Colon (tissue), 2 donors: ENCODE results near the gene FGF2.
"Not testable (repeated sequence)": the region's sequence is repeated elsewhere in the genome, so short reads cannot be mapped to it uniquely, and the experiment has no call there.

Experiments
- FAIRE-seq: peaks from 2 replicates; lab custom pipeline; 2012; peaks lifted over from hg19 to GRCh38; lab: Jason Lieb, UNC
- donor health status: control.
- donor health status: control.

Gene FGF2

DNA sequence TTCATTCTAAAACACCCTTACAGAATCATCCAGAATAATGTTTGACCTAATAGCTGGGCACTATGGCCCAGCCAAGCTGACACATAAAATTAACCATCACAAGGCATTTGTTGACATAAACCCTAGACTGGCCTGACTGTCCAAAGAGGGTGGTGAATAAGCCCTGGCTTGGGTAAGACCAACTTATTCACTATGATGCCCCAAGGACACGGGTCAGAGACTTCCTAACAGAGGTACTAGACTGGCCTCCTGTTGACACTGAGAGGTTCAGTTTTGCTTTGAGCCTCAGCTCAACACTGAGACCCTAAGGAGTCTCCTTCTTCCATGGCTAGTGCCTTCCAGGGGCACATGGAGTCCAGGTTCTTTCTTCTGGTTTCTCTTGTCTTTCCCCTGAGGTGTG lies 21.3 kb downstream of the FGF2 start:
- FAIRE-seq = no peak

DNA sequence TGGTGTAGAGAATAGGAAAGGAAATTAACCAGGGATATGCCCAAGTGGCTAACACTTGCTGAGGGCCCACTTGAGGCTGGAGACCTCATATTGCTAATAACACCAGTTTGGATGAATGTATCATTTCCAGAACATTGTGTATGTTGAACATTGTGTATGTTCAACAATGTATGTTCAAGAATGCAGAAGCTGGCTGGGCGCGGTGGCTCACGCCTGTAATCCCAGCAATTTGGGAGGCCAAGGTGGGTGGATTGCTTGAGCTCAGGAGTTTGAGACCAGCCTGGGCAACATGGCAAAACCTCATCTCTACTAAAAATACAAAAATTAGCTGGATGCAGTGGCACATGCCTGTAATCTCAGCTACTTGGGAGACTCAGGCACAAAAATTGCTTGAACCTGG lies 23.2 kb downstream of the FGF2 start:
- FAIRE-seq = not testable (repeated sequence)

DNA sequence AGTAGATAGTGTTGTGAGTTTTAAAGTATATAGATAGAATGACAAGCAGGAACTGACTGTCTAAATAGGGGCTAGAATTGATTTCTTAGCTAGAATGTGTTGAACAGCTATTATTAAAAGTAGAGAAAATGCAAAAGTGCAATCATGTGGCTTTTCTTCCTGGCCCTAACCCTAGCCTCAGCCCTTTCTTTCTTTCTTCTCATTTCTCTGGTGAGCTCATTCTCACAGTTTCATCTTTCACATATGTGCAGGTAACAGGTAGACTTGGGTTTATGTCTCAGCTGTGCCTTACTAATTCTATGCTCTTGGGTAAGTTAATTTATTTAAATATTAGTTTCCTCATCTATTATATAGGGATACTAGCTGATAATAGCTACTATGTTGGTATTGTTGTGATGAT lies 24.9 kb downstream of the FGF2 start:
- FAIRE-seq = no peak

DNA sequence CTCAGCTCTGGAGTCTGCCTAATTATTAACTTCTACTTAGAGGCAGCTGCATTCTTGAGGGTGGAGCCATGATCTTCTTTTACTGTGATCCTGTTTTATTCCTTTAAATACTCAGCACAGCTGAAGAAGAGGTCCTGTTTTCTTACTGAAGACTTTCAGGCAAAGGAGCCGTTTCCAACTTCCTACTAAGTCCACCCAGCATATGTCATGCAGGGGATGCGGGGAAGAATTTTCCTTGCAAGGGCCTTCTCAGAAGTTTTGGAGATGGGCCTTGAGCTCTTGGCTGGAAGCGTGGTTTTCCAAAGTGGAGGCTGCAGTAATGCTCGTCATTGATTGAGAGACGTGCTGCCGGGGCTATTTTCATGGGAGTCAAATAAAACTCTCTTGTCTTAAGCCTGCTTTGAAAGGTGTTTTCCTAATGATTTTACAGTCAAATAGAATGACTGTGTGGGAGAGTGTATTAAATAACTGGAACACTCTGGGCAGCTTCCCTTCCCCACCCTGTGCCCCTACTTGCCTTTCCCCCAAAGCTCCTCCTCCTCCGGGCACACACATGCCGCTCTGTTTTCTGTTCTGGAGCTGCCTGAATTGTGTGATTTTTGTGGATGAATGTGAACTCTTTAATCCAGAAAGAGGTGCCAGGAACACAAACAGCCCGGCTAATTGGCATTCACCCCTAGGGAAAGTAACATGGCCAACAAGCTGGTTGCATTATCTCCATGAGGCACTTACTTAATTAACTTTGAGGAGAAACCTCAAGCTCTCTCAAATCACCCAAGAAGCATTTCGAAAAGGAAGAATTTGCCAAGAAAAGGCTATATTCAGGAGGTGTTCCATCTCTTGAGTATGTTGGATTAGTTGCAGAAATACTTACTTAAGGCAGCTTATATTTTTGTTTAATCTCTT lies 28.1 kb downstream of the FGF2 start:
- no peak for FAIRE-seq

DNA sequence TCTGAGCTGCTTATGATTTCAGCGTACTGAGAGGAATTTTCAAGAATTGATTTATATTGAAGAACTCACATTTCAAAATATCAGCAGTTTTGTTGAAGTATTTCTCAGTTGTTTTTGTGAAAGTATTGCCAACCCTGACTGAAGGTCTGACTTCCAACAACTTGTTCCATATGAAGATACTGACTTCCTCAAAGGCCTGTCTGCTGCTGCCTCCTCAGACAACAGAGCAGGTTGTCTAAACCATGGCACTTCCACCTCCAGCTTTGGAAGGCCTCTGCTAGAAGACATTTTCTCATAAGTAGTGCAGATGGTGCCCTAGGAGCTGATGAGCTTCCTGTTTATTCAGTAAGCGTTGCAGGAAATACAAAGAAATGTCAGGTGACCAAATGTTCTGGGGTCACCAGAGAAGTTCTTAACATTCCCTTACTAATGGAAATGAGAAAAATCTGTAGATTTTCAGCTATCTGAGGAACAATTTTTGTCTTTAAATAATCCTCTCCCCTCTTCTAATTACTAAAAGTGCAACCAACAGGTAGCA lies 28.8 kb downstream of the FGF2 start:
- FAIRE-seq = no peak

DNA sequence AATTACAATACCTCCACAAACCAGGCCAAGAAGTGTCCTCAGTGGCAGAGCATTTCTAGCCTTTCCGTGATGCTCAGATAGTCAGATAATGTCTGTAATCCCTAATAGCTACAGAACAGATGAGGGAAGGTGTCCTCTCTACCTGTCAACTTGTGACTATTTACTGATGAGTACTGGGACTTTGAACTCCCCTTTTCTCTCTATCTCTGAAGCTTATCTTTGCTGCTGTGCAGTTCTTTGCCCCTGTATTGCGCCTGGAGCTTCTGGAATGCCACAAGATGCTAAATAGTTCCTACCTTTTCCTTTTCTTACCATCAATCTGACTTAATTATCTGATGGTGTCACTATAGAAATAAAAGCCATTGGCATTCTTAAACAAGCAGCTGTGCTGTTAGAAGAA lies 30.5 kb downstream of the FGF2 start:
- no peak for FAIRE-seq

DNA sequence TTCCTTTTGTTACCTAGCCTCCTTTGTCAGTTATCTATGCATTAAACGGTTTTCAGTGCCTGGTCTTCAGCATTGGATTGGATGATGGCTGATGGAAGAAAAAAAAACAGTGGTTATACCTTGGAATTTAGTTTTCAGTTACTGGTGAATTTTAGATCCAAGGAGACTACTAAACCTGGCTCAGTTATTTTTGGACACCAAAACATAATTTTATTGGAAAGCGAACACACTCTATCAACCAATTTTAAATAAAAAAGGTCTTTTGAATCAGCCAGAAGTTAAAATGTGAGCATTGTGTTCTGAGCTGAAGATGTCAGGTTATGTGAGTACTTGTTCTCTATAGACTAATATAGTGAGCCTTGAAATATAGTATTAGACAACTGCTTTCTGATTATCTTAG lies 32.1 kb downstream of the FGF2 start:
- FAIRE-seq = no peak

DNA sequence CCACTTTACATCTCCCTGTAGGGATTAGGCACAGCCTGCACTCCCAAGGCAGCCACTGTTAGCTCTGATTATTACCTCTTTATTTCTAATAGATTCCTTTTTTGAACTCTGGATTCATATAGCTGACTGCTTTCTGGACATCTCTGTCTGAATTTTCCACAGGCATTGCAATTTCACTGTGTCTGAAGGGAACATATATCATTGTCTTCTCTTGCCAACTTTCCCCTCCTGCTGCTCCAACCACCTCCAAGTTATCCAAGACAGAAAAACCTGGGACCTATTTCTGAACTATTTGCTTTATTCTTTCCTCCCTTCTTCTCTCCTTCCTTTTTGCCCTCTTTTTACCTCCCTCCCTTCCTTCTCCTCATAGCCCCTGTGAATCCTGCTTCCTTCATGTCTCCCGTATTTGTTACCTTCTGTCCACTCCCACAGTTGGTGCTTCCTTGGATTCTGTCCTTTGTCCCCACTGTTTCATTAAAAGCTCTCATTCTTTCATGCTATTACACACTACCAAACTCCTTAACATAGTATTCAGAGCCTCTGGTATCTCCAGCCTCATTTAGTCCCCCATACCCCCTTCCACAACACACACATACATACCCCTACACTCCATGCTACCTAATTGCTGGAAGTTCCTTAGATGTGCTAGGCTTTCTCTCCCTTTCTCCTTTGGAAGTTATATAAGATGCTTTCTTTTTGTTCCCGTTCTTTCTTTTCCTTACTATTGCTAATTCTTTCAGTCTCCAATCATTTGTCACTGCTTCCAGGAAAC lies 34.7 kb downstream of the FGF2 start:
- FAIRE-seq = no peak

DNA sequence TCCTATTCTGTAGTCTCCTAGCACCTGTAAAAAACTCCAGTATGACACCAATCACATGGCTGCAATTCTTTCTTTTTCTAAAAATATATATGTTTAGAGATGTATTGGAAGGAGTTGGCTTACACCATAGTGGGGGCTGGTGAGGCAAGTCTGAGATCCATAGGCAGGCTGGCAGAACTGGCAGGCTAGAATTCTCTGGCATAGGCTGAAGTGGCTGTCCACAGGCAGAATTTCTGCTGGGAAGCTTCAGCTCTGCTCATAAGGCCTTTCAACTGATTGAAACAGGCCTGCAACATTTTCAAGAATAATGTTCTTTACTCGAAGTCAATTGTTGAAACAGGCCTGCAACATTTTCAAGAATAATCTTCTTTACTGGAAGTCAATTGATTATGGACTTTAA lies 37.0 kb downstream of the FGF2 start:
- no peak for FAIRE-seq

DNA sequence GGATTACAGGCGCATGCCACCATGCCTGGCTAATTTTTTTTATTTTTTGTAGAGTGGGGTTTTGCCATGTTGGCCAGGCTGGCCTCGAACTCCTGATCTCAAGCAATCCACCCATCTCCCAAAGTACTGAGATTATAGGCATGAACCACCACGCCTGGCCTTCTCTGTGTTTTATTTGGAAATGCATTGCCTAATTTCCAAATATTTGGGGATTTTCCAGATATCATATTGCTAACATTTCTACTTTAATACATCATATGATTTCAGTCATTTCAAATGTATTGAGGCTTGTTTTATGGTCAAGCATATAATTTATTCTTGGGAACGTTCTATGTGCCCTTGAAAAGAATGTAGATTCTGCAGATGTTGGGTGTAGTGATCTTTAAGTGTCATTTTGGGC lies 38.8 kb downstream of the FGF2 start:
- FAIRE-seq = no peak

DNA sequence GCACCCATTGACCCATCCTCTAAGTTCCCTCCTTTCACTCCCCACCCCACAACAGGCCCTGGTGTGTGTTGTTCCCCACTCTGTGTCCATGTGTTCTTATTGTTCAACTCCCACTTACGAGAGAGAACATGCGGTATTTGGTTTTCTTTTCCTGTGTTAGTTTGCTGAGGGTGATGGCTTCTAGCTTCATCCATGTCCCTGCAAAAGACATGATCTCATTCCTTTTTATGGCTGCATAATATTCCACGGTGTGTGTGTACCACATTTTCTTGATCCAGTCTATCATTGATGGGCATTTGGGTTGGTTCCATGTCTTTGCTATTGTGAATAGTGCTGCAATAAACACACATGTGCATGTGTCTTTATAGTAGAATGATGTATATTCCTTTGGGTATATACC lies 41.6 kb downstream of the FGF2 start:
- FAIRE-seq = not testable (repeated sequence)

DNA sequence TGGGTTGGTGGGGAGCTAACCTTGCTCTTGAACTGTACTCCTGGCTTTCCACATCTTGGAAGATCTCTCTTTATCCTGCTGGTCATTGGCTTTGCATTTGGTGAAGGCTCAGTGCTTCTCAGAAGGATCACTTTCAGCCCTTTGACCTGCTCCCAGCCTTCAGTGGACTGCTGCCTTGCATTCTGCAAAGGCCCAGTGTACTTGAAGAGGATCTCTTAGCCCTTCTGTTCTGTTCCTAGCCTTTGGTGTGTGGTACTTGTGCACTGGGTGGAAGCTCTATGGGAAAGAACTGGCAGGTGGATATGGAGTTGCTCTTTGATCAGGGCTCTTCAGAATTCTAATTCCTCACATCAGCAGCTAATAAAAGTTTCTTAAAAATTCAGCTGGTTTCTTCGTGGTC lies 46.5 kb downstream of the FGF2 start:
- FAIRE-seq = no peak

DNA sequence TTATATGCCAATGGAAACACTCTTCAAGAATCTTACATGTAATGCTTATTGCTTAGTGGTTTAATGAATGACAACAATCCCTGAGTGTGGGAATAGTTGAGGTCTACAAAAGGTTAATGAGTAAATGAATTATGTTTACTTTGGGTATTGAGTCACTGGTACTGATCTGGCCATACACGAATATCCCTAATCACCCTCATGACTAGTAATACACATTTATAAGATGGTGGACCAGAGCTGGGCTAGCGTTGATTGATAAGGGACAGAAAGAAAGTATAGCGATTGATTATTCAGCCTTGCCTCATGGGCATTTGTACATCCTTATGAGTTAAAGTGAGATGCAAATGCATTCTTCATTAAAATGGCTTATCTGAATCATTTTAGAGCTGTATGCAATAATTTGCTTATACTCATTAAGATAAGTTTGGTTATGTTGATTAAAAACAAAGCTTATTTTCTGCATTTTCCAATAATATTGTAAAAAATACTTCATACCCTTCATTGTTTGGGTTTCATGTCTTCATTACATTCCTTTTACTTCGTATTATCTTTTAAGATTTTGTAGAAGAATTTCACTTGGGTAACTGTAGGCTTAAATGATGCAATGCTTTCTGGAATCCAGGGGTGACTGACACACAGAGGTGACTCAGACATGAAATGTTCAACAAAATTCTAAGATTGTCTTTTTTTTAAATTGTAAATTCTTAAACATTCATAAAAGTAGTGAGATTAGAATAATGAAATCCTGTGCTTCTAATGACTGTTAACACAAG lies 47.4 kb downstream of the FGF2 start:
- FAIRE-seq = no peak

DNA sequence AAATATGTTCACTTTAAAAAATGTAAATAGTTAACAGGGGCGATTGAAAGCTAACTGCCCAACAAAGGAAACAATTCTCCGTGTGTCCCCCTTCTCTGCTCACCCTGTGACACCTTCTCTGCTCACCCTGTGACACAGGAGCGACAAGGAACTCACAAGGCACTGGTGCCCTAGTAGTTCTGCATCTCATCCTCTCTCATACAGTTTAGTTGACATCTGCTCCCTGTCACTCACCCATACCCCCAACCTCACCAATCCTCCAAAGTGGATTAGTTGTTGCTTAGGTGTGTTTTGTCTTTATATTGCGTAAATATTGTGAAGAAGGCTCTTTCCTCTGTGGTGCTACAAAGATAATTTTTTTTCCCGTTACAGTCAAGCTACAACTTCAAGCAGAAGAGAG lies 49.3 kb downstream of the FGF2 start:
- FAIRE-seq = no peak

DNA sequence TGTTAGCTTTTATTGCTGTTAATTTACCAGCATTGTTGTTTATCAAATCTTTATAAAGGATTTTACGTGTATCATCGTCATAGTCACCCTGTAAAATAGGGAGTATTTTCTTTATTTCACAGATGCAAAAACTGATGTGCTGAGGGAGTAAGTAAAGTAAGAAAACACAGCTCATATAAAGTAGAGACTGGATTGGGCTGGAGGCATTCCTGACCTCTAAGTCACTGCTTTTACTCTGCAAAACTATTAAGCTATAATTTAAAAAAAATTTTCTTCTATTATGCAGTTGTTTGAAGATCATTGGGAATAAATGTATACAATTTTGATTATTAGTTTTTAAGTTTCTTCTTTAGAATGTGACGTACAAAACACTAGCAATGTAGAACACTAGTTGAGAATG lies 49.8 kb downstream of the FGF2 start:
- no peak for FAIRE-seq

DNA sequence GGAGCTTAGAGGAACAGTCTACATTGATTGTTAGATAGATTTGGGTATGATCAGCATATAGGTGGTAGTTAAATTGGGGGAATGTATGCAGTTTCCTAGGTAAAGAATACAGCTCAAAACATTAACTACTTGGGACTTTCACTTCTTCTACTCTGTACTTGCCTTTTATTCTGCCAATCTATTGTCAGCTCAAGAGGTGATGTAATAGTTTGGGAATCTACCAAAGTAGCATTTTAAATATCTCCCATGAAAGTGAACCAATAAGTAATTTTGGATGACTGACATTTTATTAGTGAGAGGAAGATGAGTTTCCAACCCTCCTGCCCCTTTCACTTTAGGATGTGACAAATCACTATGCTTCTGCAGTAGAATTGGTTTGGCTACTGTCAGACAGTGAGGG lies 52.4 kb downstream of the FGF2 start:
- no peak for FAIRE-seq

DNA sequence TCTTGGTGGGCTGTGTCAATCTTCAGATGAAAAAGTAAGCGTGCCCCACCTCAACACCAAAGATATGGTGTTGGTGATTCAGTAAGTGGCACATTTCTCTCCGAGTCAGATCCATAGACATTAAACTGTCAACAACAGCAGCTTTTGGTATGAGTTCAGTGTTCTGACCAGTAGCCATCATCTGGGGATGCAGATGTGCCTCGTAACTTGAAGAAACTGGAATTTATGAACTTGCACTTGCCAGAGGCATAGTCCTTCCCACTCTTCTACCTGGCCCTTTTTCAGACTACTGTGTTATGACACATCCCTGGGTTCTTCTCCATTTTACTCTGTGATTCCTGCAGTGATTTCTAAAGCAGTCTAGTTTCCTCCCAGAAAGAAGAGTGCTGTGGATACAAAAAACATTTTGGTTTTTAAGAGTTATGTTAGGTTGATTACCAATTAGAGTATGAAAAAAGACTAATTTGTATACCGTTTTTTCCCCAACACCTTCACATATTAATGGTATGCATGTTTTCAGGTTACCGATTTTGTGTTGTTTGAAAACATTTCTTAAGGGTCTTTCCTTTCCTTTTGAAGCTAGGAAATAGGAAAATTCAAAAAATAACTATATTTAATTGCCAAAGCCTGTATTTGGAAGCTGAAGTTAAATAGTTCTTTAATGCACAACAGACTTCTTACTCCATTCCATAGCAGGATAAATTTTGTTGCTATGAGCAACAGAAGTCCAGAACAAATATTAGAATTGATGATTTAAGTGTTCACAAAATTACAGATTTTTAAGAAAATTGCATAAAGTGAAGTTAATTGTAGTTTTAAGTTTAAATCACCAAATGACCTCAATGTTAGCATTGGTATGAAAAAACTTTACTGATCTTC lies 56.5 kb downstream of the FGF2 start:
- no peak for FAIRE-seq

DNA sequence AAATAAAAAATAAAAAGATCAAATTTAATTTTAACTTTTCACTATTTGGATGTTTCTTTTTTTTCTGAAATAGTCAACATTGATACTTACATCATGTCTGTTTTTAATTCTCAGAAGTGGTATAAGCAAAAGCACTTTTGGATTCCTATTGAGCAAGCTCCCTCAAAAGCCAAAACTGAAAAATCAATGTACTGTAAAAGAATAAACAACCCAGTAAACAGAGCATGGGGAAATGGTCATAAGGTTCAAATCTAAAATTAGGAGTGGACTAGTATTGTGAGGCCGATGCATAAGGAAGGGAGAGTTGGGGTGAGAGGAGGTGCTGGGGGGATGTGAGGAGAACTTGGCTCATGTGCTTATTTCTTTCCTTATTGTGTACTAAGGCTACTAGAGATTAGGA lies 57.9 kb downstream of the FGF2 start:
- no peak for FAIRE-seq

DNA sequence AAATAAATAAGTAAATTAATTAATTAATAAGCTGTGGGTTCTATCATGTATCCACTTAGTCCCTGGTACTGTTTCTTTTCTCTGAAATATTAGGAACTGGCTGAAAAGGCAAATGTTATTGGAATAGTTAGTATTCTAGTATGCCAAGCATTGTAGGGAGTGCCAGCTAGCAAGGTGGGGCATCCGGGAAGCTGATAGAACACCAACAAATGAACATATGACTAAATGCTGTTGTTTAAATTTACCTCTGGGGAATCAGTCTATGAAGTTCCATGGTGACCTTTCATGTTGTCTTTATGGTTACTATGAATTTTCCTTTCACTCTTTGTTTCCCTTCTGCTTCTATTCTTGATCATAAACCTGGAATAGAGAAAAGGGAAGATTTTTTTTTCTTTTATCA lies 63.1 kb downstream of the FGF2 start:
- FAIRE-seq = no peak

DNA sequence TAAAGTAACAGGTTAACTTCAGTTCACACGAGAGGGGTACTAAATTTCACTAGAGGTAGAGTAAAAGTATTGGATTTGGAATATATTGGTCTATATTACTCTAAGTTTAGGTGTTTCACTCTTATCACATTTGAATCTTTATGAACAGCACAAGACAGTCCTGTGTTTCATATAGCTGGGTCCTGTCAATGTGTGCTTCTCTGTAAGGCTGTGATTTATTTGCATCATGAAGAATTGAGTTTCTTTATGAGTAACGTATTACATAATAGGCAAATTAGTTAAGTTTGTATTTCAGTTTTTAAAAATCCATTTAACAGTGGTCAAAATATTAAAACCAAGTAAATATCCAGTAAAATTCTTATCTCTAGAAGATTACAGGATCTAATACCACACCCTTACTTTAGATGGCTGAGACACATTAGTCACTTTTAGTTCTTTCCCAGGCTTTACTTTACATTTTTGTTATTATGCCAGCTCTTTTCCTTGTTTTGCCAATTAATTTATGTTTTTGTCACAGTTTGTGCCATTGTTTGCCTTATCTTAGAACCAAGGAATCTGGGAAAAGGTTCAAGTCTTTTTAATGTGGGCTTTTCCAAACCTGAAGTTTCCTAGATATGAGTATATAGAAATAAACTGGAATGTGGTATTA lies 63.6 kb downstream of the FGF2 start:
- no peak for FAIRE-seq

DNA sequence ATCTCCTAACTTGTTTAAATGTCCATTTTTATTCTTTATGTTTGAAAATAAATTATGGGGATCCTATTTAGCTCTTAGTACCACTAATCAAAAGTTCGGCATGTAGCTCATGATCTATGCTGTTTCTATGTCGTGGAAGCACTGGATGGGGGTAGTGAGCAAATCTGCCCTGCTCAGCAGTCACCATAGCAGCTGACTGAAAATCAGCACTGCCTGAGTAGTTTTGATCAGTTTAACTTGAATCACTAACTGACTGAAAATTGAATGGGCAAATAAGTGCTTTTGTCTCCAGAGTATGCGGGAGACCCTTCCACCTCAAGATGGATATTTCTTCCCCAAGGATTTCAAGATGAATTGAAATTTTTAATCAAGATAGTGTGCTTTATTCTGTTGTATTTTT lies 68.2 kb downstream of the FGF2 start:
- FAIRE-seq = no peak
